Measurements from ENCODE around the gene TRDN.

Gene TRDN

GRCh38 chr6:123629258-123629941 lies 7.3 kb downstream of the TRDN start:
- Histone ChIP-seq H3K9me3 (ENCODE audit: control insufficient read depth in 2 of 2, low read length in 2 of 2) (no peaks in the 10 kb centered on the region), H3K27ac (ENCODE audit: low read length) (no peak overlapping the region), H3K9ac (ENCODE audit: low read length in 2 of 2) (no peak overlapping the region)

GRCh38 chr6:123625696-123626095 lies 11.1 kb downstream of the TRDN start:
- Histone ChIP-seq H3K27me3 (ENCODE audit: control insufficient read depth in 1 of 2, insufficient read depth in 2 of 2, low read length in 2 of 2) (no peaks in the 10 kb centered on the region), H3K9ac (ENCODE audit: low read length in 2 of 2) (no peak overlapping the region), H3K9me3 (ENCODE audit: control insufficient read depth in 2 of 2, low read length in 2 of 2) (no peaks in the 10 kb centered on the region), H3K27ac (ENCODE audit: low read length) (no peak overlapping the region), H3K36me3 (ENCODE audit: control insufficient read depth in 2 of 2, insufficient read depth in 2 of 2, low read length in 2 of 2) (no peaks in the 10 kb centered on the region), H3K4me1 (ENCODE audit: control insufficient read depth, insufficient read depth, low read length) (no peaks in the 10 kb centered on the region), H3K4me3 (ENCODE audit: low read length in 2 of 2) (no peak overlapping the region)

More at GRCh38 chr6:123629258-123629941, 7.3 kb downstream of the TRDN start:
- Histone ChIP-seq H3K4me3 (ENCODE audit: low read length in 2 of 2) (no peak overlapping the region), H3K27me3 (ENCODE audit: control insufficient read depth in 1 of 2, insufficient read depth in 2 of 2, low read length in 2 of 2) (no peaks in the 10 kb centered on the region), H3K4me1 (ENCODE audit: control insufficient read depth, insufficient read depth, low read length) (no peaks in the 10 kb centered on the region), H3K36me3 (ENCODE audit: control insufficient read depth in 2 of 2, insufficient read depth in 2 of 2, low read length in 2 of 2) (no peaks in the 10 kb centered on the region)

GRCh38 chr6:123622780-123623179 lies 14.0 kb downstream of the TRDN start:
- H3K27me3 ChIP-seq (ENCODE audit: control insufficient read depth in 1 of 2, insufficient read depth in 2 of 2, low read length in 2 of 2), result no peaks in the 10 kb centered on the region
- H3K27ac ChIP-seq (ENCODE audit: low read length), result no peak overlapping the region
- H3K4me3 ChIP-seq (ENCODE audit: low read length in 2 of 2), result no peak overlapping the region
- no peaks in the 10 kb centered on the region for H3K9me3 ChIP-seq (ENCODE audit: control insufficient read depth in 2 of 2, low read length in 2 of 2)
- H3K4me1 ChIP-seq (ENCODE audit: control insufficient read depth, insufficient read depth, low read length), result no peaks in the 10 kb centered on the region
- no peak overlapping the region for H3K9ac ChIP-seq (ENCODE audit: low read length in 2 of 2)
- H3K36me3 ChIP-seq (ENCODE audit: control insufficient read depth in 2 of 2, insufficient read depth in 2 of 2, low read length in 2 of 2), result no peaks in the 10 kb centered on the region

GRCh38 chr6:123619156-123619555 lies 17.6 kb downstream of the TRDN start:
- H3K9me3 ChIP-seq (ENCODE audit: control insufficient read depth in 2 of 2, low read length in 2 of 2), result no peaks in the 10 kb centered on the region

GRCh38 chr6:123616942-123617341 lies 19.8 kb downstream of the TRDN start:
- Histone ChIP-seq H3K36me3 (ENCODE audit: control insufficient read depth in 2 of 2, insufficient read depth in 2 of 2, low read length in 2 of 2) (no peaks in the 10 kb centered on the region), H3K9me3 (ENCODE audit: control insufficient read depth in 2 of 2, low read length in 2 of 2) (no peaks in the 10 kb centered on the region), H3K27ac (ENCODE audit: low read length) (no peak overlapping the region), H3K4me3 (ENCODE audit: low read length in 2 of 2) (no peak overlapping the region), H3K9ac (ENCODE audit: low read length in 2 of 2) (no peak overlapping the region), H3K27me3 (ENCODE audit: control insufficient read depth in 1 of 2, insufficient read depth in 2 of 2, low read length in 2 of 2) (no peaks in the 10 kb centered on the region), H3K4me1 (ENCODE audit: control insufficient read depth, insufficient read depth, low read length) (no peaks in the 10 kb centered on the region)

More at GRCh38 chr6:123619156-123619555, 17.6 kb downstream of the TRDN start:
- Histone ChIP-seq H3K4me1 (ENCODE audit: control insufficient read depth, insufficient read depth, low read length) (no peaks in the 10 kb centered on the region), H3K27me3 (ENCODE audit: control insufficient read depth in 1 of 2, insufficient read depth in 2 of 2, low read length in 2 of 2) (no peaks in the 10 kb centered on the region), H3K4me3 (ENCODE audit: low read length in 2 of 2) (no peak overlapping the region), H3K36me3 (ENCODE audit: control insufficient read depth in 2 of 2, insufficient read depth in 2 of 2, low read length in 2 of 2) (no peaks in the 10 kb centered on the region), H3K9ac (ENCODE audit: low read length in 2 of 2) (no peak overlapping the region), H3K27ac (ENCODE audit: low read length) (no peak overlapping the region)

- Histone ChIP-seq H3K4me1 (ENCODE audit: control insufficient read depth, insufficient read depth, low read length) (no peaks in the 10 kb centered on the region), H3K9ac (ENCODE audit: low read length in 2 of 2) (no peak overlapping the region), H3K27me3 (ENCODE audit: control insufficient read depth in 1 of 2, insufficient read depth in 2 of 2, low read length in 2 of 2) (no peaks in the 10 kb centered on the region), H3K36me3 (ENCODE audit: control insufficient read depth in 2 of 2, insufficient read depth in 2 of 2, low read length in 2 of 2) (no peaks in the 10 kb centered on the region), H3K27ac (ENCODE audit: low read length) (no peak overlapping the region), H3K9me3 (ENCODE audit: control insufficient read depth in 2 of 2, low read length in 2 of 2) (no peaks in the 10 kb centered on the region), H3K4me3 (ENCODE audit: low read length in 2 of 2) (no peak overlapping the region)
Measured at GRCh38 chr6:123616016-123616415, 20.7 kb downstream of the TRDN start.

- no peaks in the 10 kb centered on the region for H3K36me3 ChIP-seq (ENCODE audit: control insufficient read depth in 2 of 2, insufficient read depth in 2 of 2, low read length in 2 of 2)
- H3K4me3 ChIP-seq (ENCODE audit: low read length in 2 of 2), result no peak overlapping the region
- no peaks in the 10 kb centered on the region for H3K4me1 ChIP-seq (ENCODE audit: control insufficient read depth, insufficient read depth, low read length)
- H3K27ac ChIP-seq (ENCODE audit: low read length), result no peak overlapping the region
- no peak overlapping the region for H3K9ac ChIP-seq (ENCODE audit: low read length in 2 of 2)
- no peaks in the 10 kb centered on the region for H3K27me3 ChIP-seq (ENCODE audit: control insufficient read depth in 1 of 2, insufficient read depth in 2 of 2, low read length in 2 of 2)
- no peaks in the 10 kb centered on the region for H3K9me3 ChIP-seq (ENCODE audit: control insufficient read depth in 2 of 2, low read length in 2 of 2)
Measured at GRCh38 chr6:123610779-123611178, 26.0 kb downstream of the TRDN start.

GRCh38 chr6:123604067-123604466 lies 32.7 kb downstream of the TRDN start:
- Histone ChIP-seq H3K36me3 (ENCODE audit: control insufficient read depth in 2 of 2, insufficient read depth in 2 of 2, low read length in 2 of 2) (no peaks in the 10 kb centered on the region), H3K4me3 (ENCODE audit: low read length in 2 of 2) (no peak overlapping the region), H3K27me3 (ENCODE audit: control insufficient read depth in 1 of 2, insufficient read depth in 2 of 2, low read length in 2 of 2) (no peaks in the 10 kb centered on the region), H3K4me1 (ENCODE audit: control insufficient read depth, insufficient read depth, low read length) (no peaks in the 10 kb centered on the region), H3K9ac (ENCODE audit: low read length in 2 of 2) (no peak overlapping the region), H3K9me3 (ENCODE audit: control insufficient read depth in 2 of 2, low read length in 2 of 2) (no peaks in the 10 kb centered on the region), H3K27ac (ENCODE audit: low read length) (no peak overlapping the region)

- no peak overlapping the region for H3K9ac ChIP-seq (ENCODE audit: low read length in 2 of 2)
- H3K27ac ChIP-seq (ENCODE audit: low read length), result no peak overlapping the region
- H3K36me3 ChIP-seq (ENCODE audit: control insufficient read depth in 2 of 2, insufficient read depth in 2 of 2, low read length in 2 of 2), result no peaks in the 10 kb centered on the region
- no peaks in the 10 kb centered on the region for H3K9me3 ChIP-seq (ENCODE audit: control insufficient read depth in 2 of 2, low read length in 2 of 2)
- no peaks in the 10 kb centered on the region for H3K27me3 ChIP-seq (ENCODE audit: control insufficient read depth in 1 of 2, insufficient read depth in 2 of 2, low read length in 2 of 2)
- H3K4me3 ChIP-seq (ENCODE audit: low read length in 2 of 2), result no peak overlapping the region
- H3K4me1 ChIP-seq (ENCODE audit: control insufficient read depth, insufficient read depth, low read length), result no peaks in the 10 kb centered on the region
Measured at GRCh38 chr6:123598011-123598410, 38.7 kb downstream of the TRDN start.

- Histone ChIP-seq H3K27me3 (ENCODE audit: control insufficient read depth in 1 of 2, insufficient read depth in 2 of 2, low read length in 2 of 2) (no peaks in the 10 kb centered on the region), H3K27ac (ENCODE audit: low read length) (no peak overlapping the region), H3K36me3 (ENCODE audit: control insufficient read depth in 2 of 2, insufficient read depth in 2 of 2, low read length in 2 of 2) (no peaks in the 10 kb centered on the region), H3K4me1 (ENCODE audit: control insufficient read depth, insufficient read depth, low read length) (no peaks in the 10 kb centered on the region), H3K9me3 (ENCODE audit: control insufficient read depth in 2 of 2, low read length in 2 of 2) (no peaks in the 10 kb centered on the region), H3K9ac (ENCODE audit: low read length in 2 of 2) (no peak overlapping the region), H3K4me3 (ENCODE audit: low read length in 2 of 2) (no peak overlapping the region)
Measured at GRCh38 chr6:123594776-123595175, 42.0 kb downstream of the TRDN start.

- Histone ChIP-seq H3K9me3 (ENCODE audit: control insufficient read depth in 2 of 2, low read length in 2 of 2) (no peaks in the 10 kb centered on the region), H3K9ac (ENCODE audit: low read length in 2 of 2) (no peak overlapping the region), H3K27me3 (ENCODE audit: control insufficient read depth in 1 of 2, insufficient read depth in 2 of 2, low read length in 2 of 2) (no peaks in the 10 kb centered on the region), H3K4me1 (ENCODE audit: control insufficient read depth, insufficient read depth, low read length) (no peaks in the 10 kb centered on the region), H3K4me3 (ENCODE audit: low read length in 2 of 2) (no peak overlapping the region), H3K27ac (ENCODE audit: low read length) (no peak overlapping the region), H3K36me3 (ENCODE audit: control insufficient read depth in 2 of 2, insufficient read depth in 2 of 2, low read length in 2 of 2) (no peaks in the 10 kb centered on the region)
Measured at GRCh38 chr6:123592426-123592825, 44.3 kb downstream of the TRDN start.

All from stomach smooth muscle (tissue), 2 donors.